Measurements from ENCODE around the gene AMIGO2. TPM values are rescaled to one million over a fixed set of nuclear protein-coding genes. Genes with fewer than 3 reads are reported as not detected.

Gene AMIGO2
- total RNA-seq, 4 donors from 2014 or later, result 2.5 to 4.8 (median 3.0) TPM

- H3K4me3 ChIP-seq (replicated peaks in 1 of 3), result no peak overlapping the region
- DNase-seq, result peak in 1 of 2 donors; percentile 13
- H3K4me1 ChIP-seq, result no peaks in the 10 kb centered on the region
- H3K9me3 ChIP-seq, result no peaks in the 10 kb centered on the region
- no peak overlapping the region for H3K27ac ChIP-seq
- TF ChIP-seq POLR2A (IDR thresholded peaks at IDR 0.05) (no peak), CTCF (IDR thresholded peaks at IDR 0.05) (no peak)
- H3K27me3 ChIP-seq, result no peaks in the 10 kb centered on the region
- 89 to 90% methylated on average over 10 of the region's 10 CpGs for WGBS, 2 donors
- intact Hi-C loops (cut with DNase I), result no loop called here
- no peaks in the 10 kb centered on the region for H3K36me3 ChIP-seq
Measured at GRCh38 chr12:47105914-47106674, 26.3 kb upstream of the AMIGO2 start.

- intact Hi-C loops (cut with DNase I), result no loop called here
- Histone ChIP-seq H3K9me3 (no peaks in the 10 kb centered on the region), H3K36me3 (no peaks in the 10 kb centered on the region), H3K27me3 (no peaks in the 10 kb centered on the region), H3K4me3 (replicated peaks in 1 of 3) (no peak overlapping the region), H3K4me1 (no peaks in the 10 kb centered on the region), H3K27ac (no peak overlapping the region)
- WGBS, 2 donors, result 78 to 83% methylated on average over 10 of the region's 11 CpGs
- no peak for DNase-seq
- TF ChIP-seq POLR2A (IDR thresholded peaks at IDR 0.05) (no peak), CTCF (IDR thresholded peaks at IDR 0.05) (no peak)
Measured at GRCh38 chr12:47102845-47103651, 23.3 kb upstream of the AMIGO2 start.

GRCh38 chr12:47102406-47102805 lies 22.6 kb upstream of the AMIGO2 start:
- DNase-seq, result no peak
- peaks cover 0 to 6% of the 10 kb centered on the region in 2 donors for H3K4me1 ChIP-seq
- H3K9me3 ChIP-seq, result no peaks in the 10 kb centered on the region
- no peak overlapping the region for H3K27ac ChIP-seq
- intact Hi-C loops (cut with DNase I), result no loop called here
- 93 to 95% methylated on average over 4 of the region's 4 CpGs for WGBS, 2 donors
- H3K4me3 ChIP-seq (replicated peaks in 1 of 3), result no peak overlapping the region
- no peaks in the 10 kb centered on the region for H3K27me3 ChIP-seq
- no peaks in the 10 kb centered on the region for H3K36me3 ChIP-seq
- no peak for TF ChIP-seq CTCF (IDR thresholded peaks at IDR 0.05)
- no peak for TF ChIP-seq POLR2A (IDR thresholded peaks at IDR 0.05)

GRCh38 chr12:47100160-47100559 lies 20.4 kb upstream of the AMIGO2 start:
- WGBS, 2 donors, result 92 to 95% methylated on average over 2 of the region's 2 CpGs
- intact Hi-C loops (cut with DNase I), result no loop called here
- DNase-seq, result no peak

More at GRCh38 chr12:47100160-47100559, 20.4 kb upstream of the AMIGO2 start:
- Histone ChIP-seq H3K4me1 (peaks cover 0 to 9% of the 10 kb centered on the region in 2 donors), H3K36me3 (no peaks in the 10 kb centered on the region), H3K9me3 (no peaks in the 10 kb centered on the region), H3K27ac (no peak overlapping the region), H3K27me3 (no peaks in the 10 kb centered on the region), H3K4me3 (replicated peaks in 1 of 3) (no peak overlapping the region)
- TF ChIP-seq CTCF (IDR thresholded peaks at IDR 0.05) (no peak), POLR2A (IDR thresholded peaks at IDR 0.05) (no peak)
